ENCODE results near the gene CLEC14A. TPM values are rescaled to one million over a fixed set of nuclear protein-coding genes. Genes with fewer than 3 reads are reported as not detected.
A peak's percentile ranks its signal among the peaks of the same experiment; 100 is the strongest.

CLEC14A gene
- total RNA-seq, 2 donors from 2014 or later, result 0.29 to 0.59 TPM

- Mint-ChIP-seq H3K27me3 (ENCODE audit: insufficient read depth) (peaks cover 38% of the 10 kb centered on the region), H3K9me3 (no peaks in the 10 kb centered on the region), H3K4me1 (no peaks in the 10 kb centered on the region), H3K36me3 (ENCODE audit: low read depth) (no peaks in the 10 kb centered on the region), H3K4me3 (no peak overlapping the region), H3K27ac (no peak overlapping the region)
- Histone ChIP-seq H3K4me3 (ENCODE audit: low read length) (no peak overlapping the region), H3K9ac (ENCODE audit: extremely low read depth, low read length, poor library complexity, severe bottlenecking) (no peak overlapping the region), H3K27ac (ENCODE audit: low read depth, low read length) (no peak overlapping the region), H3K27me3 (ENCODE audit: control insufficient read depth, insufficient read depth, low read length, poor library complexity, severe bottlenecking) (peaks cover 6% of the 10 kb centered on the region), H3K36me3 (ENCODE audit: control insufficient read depth, insufficient read depth, low read length) (no peaks in the 10 kb centered on the region), H3K4me1 (ENCODE audit: control insufficient read depth, insufficient read depth, low read length) (no peaks in the 10 kb centered on the region), H3K9me3 (ENCODE audit: control insufficient read depth, low read length) (no peaks in the 10 kb centered on the region)
- WGBS, 2 experiments (ENCODE audit: insufficient coverage in 1 of 2, insufficient read length in 1 of 2), result 84 to 100% methylated on average over 3 of the region's 3 CpGs
- TF ChIP-seq CTCF (conservative IDR thresholded peaks at IDR 0.05), result peak; percentile 75
- peak; percentile 51 for DNase-seq
Measured at GRCh38 chr14:38248321-38249028, 7.4 kb downstream of the CLEC14A start.

GRCh38 chr14:38243696-38244240 is 12.1 kb downstream of the CLEC14A start:
- no peak overlapping the region for H3K4me3 Mint-ChIP-seq
- H3K4me1 Mint-ChIP-seq, result no peaks in the 10 kb centered on the region

GRCh38 chr14:38238878-38239277 is 17.0 kb downstream of the CLEC14A start:
- no peaks in the 10 kb centered on the region for H3K36me3 Mint-ChIP-seq (ENCODE audit: low read depth)
- Histone ChIP-seq H3K4me3 (ENCODE audit: low read length) (no peak overlapping the region), H3K9ac (ENCODE audit: extremely low read depth, low read length, poor library complexity, severe bottlenecking) (no peak overlapping the region), H3K4me1 (ENCODE audit: control insufficient read depth, insufficient read depth, low read length) (no peaks in the 10 kb centered on the region), H3K27me3 (ENCODE audit: control insufficient read depth, insufficient read depth, low read length, poor library complexity, severe bottlenecking) (no peaks in the 10 kb centered on the region), H3K27ac (ENCODE audit: low read depth, low read length) (no peak overlapping the region), H3K9me3 (ENCODE audit: control insufficient read depth, low read length) (no peaks in the 10 kb centered on the region), H3K36me3 (ENCODE audit: control insufficient read depth, insufficient read depth, low read length) (no peaks in the 10 kb centered on the region)
- H3K9me3 Mint-ChIP-seq, result no peaks in the 10 kb centered on the region
- TF ChIP-seq CTCF (conservative IDR thresholded peaks at IDR 0.05), result no peak
- no peaks in the 10 kb centered on the region for H3K4me1 Mint-ChIP-seq
- no peak overlapping the region for H3K27ac Mint-ChIP-seq
- peaks cover 35% of the 10 kb centered on the region for H3K27me3 Mint-ChIP-seq (ENCODE audit: insufficient read depth)
- no peak overlapping the region for H3K4me3 Mint-ChIP-seq
- no peak for DNase-seq

More at GRCh38 chr14:38243696-38244240, 12.1 kb downstream of the CLEC14A start:
- H3K27ac ChIP-seq (ENCODE audit: low read depth, low read length), result no peak overlapping the region
- H3K9me3 Mint-ChIP-seq, result no peaks in the 10 kb centered on the region
- H3K27me3 Mint-ChIP-seq (ENCODE audit: insufficient read depth), result peaks cover 46% of the 10 kb centered on the region
- DNase-seq, result no peak
- H3K4me1 ChIP-seq (ENCODE audit: control insufficient read depth, insufficient read depth, low read length), result no peaks in the 10 kb centered on the region
- H3K36me3 Mint-ChIP-seq (ENCODE audit: low read depth), result no peaks in the 10 kb centered on the region
- 100% methylated on average over 1 of the region's 1 CpG; no CpG with 5 or more reads in 1 of the 2 experiments for WGBS, 2 experiments (ENCODE audit: insufficient coverage in 1 of 2, insufficient read length in 1 of 2)
- H3K9me3 ChIP-seq (ENCODE audit: control insufficient read depth, low read length), result no peaks in the 10 kb centered on the region
- H3K36me3 ChIP-seq (ENCODE audit: control insufficient read depth, insufficient read depth, low read length), result no peaks in the 10 kb centered on the region
- H3K4me3 ChIP-seq (ENCODE audit: low read length), result no peak overlapping the region
- H3K27ac Mint-ChIP-seq, result no peak overlapping the region
- H3K27me3 ChIP-seq (ENCODE audit: control insufficient read depth, insufficient read depth, low read length, poor library complexity, severe bottlenecking), result no peaks in the 10 kb centered on the region
- no peak overlapping the region for H3K9ac ChIP-seq (ENCODE audit: extremely low read depth, low read length, poor library complexity, severe bottlenecking)
- TF ChIP-seq CTCF (conservative IDR thresholded peaks at IDR 0.05), result no peak

All from endodermal cell (in vitro differentiated cells).